ENCODE data around the gene SPNS2.

The SPNS2 gene

DNA sequence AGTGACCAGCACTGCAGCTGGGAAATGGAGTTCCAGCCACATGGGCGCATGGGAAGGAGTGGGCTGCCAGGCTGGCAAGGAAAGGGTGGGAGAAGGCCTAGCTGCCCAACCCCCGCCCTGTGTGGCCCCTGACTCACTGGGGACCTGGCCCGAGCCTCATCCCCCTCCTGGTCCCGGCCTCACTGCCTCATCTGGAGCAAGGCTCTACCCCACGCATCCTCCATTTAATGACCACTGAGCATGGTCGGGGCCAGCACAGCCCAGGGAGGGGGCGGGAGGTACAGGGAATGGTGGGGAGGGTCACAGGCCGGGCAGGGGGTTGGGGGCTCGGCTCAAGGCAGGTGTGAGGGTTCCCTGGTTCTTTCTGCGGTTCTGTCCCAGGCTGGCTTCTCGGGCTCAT, 16.1 kb downstream of the SPNS2 start:
- DNase-seq (ENCODE audit: insufficient read length, low spot score) (no peak), FAIRE-seq (no peak)
- TF ChIP-seq, protein P1, sequence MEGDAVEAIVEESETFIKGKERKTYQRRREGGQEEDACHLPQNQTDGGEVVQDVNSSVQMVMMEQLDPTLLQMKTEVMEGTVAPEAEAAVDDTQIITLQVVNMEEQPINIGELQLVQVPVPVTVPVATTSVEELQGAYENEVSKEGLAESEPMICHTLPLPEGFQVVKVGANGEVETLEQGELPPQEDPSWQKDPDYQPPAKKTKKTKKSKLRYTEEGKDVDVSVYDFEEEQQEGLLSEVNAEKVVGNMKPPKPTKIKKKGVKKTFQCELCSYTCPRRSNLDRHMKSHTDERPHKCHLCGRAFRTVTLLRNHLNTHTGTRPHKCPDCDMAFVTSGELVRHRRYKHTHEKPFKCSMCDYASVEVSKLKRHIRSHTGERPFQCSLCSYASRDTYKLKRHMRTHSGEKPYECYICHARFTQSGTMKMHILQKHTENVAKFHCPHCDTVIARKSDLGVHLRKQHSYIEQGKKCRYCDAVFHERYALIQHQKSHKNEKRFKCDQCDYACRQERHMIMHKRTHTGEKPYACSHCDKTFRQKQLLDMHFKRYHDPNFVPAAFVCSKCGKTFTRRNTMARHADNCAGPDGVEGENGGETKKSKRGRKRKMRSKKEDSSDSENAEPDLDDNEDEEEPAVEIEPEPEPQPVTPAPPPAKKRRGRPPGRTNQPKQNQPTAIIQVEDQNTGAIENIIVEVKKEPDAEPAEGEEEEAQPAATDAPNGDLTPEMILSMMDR (IDR thresholded peaks at IDR 0.05; ENCODE audit: insufficient read depth, missing control alignments) = no peak

DNA sequence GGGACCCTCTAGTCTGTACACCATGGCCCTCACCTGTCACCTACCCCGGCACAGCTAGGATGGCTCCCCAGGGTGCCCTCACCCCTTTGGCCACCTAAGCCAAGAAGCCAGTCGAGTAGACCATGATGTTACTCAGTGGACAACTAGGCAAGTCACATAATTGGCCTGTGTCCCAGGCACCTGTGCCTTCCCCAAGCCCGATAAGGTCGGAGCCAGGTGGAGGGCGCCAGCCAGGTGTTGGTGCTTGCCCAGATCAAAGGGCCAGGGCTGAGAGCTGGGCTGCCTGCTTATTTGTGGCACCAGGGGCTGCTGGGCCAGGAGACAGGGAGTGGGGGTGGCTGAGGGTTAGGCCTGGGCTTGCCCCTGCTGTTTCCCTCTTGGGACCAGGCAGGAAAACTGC, 16.8 kb downstream of the SPNS2 start:
- FAIRE-seq (no peak), DNase-seq (ENCODE audit: insufficient read length, low spot score) (no peak)
- TF ChIP-seq, protein P1 (IDR thresholded peaks at IDR 0.05; ENCODE audit: insufficient read depth, missing control alignments) = no peak

DNA sequence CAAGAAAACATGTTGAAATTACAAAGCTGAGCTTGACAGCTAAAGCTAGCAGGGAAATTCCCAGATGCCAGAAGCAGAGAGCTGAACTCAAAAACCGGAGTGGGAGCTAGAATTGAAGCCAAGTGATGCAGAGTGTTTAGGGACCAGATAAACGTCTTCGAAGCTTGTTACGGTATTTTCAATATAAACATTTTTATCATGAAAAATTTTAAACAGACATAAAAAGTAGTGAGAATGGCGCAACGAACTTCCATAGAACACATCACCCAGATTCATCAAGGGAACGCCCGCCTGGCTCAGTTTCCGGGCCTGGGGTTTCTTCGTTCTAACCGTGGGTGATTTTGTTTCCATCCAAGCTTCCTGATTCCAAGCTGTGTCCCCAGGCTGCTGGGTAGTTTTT, 18.1 kb downstream of the SPNS2 start:
- TF ChIP-seq, protein P1 (IDR thresholded peaks at IDR 0.05; ENCODE audit: insufficient read depth, missing control alignments) = no peak
- no peak for FAIRE-seq
- no peak for DNase-seq (ENCODE audit: insufficient read length, low spot score)

DNA sequence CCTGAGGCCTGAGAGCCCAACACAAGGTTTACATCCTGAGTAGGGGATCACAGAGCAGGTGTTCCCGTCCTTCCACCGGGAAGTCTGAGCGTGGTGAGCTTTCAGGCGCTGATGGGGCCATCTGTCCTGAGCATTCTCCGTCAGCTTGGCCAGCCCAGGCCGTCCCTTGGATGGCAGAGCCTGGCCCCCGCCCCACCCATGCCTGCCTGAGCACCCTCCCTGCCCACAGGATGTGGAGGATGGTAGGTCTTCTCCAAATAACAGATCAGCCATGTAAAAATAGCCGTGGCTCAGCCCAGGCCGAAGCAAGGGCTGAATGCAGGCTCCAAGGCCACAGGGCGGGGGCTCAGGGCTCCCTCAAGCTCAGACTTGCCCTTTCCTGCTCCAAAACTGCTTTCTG, 20.2 kb downstream of the SPNS2 start:
- FAIRE-seq (no peak), DNase-seq (ENCODE audit: insufficient read length, low spot score) (no peak)
- TF ChIP-seq, protein P1 (IDR thresholded peaks at IDR 0.05; ENCODE audit: insufficient read depth, missing control alignments) = no peak

DNA sequence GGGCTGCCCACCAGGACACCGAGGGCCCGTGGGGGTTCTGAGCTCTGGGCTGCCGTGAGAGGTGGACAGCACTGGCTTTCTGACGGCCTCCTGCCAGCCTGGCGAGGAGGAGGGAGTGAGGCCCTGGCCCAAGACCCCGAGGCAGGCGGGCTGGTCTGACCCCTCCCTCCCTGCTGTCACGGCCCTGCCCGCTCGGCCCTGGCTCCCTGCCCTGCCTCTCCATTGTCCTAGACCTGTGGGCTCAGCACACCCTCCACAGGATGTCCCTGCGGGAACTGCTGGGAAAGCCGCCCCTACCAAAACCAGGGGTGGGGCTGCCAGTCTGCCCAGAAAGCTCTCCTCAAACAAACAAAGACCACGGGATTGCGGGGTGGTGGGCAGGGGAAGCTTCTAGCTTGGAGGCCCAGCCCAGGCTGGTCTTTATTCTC, 20.7 kb downstream of the SPNS2 start:
- TF ChIP-seq, protein P1 (IDR thresholded peaks at IDR 0.05; ENCODE audit: insufficient read depth, missing control alignments) = no peak
- FAIRE-seq = no peak
- no peak for DNase-seq (ENCODE audit: insufficient read length, low spot score)

DNA sequence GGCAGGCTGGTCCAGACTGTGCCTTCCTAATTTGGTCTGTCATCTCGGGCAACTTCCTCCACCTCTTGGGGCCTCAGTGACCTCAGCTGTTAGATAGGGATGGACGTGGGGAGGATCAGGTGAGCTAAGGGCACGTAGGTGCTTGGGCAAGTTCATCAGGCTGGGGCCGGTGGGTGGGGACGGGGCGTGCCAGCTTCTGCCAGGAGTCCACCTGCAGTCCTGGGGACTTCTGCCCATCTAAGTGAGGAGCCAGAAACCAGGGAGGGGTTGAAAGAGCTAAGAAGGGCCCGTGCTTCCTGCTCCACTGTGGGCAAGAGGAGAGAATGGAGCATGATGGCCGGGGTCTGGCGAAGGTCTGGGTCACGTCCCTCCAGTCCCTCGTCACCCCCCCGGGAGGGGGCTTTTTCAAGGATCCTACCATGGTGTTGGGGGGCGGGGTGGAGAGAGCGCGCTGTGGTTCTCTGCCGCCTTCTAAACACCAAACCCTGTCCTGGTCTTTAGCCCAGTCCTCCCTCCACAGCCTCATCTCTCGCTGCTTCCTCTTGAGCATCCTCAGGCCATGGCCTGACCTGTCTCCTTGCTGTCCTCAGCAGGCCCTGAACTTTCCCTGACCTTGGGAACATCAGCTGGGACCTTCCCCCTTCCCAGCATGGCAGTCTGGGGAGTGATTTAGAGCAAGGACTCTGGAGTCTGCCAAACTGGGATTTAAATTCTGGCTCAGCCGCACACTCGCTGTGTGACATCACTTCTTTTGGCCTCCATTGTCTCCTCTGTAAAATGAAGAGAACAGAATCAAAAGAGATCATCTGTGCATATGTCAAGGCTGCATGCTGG, 21.6 kb downstream of the SPNS2 start:
- FAIRE-seq (no peak), DNase-seq (ENCODE audit: insufficient read length, low spot score) (no peak)
- TF ChIP-seq, protein P1 (IDR thresholded peaks at IDR 0.05; ENCODE audit: insufficient read depth, missing control alignments) = no peak

DNA sequence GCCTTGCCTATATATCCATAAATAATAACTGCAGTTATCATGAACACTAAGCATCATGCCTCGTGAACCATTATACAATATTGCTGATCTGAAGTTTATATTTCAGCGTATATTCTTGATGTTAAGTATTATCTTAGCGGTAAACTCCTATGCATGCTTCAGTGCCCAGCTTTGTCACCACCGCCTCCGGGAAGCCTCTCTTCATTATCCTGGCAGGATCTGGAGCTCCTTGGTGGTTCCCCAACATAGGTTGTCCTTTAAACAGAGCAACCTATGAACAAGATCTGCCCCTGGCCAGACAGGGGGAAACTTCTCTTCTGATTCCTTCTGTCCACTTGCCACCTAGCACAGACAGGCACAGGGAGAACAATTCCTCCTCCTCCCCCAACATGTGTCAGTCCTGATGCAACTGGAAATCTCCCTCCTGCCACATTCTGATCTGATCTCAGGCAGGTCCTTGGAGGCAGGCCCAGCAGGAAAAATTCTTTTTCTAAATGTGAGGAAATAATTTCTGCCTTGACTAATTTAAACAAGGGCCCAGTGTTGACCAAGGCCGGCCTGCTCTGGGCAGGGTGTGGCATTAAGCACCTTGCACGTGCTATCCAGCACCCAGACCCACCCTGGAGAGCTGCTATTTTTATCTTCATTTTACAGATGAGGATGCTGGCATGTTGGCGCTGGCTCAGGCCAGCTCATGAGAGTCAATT, 22.4 kb downstream of the SPNS2 start:
- no peak for DNase-seq (ENCODE audit: insufficient read length, low spot score)
- TF ChIP-seq, protein P1 (IDR thresholded peaks at IDR 0.05; ENCODE audit: insufficient read depth, missing control alignments) = no peak
- FAIRE-seq = no peak

All from D721Med (cell line).